HepG2 (cell line): ENCODE results near the gene ZKSCAN1. TPM values are rescaled to one million over a fixed set of nuclear protein-coding genes. Genes with fewer than 3 reads are reported as not detected.

ENCODE experiments used
- BORCS8-MEF2B ChIP-seq: sonication (generic); formaldehyde crosslinking; IDR thresholded peaks from 2 replicates; pipeline ENCODE4 v1.8.0; 2022; ENCODE audit warnings: mild to moderate bottlenecking, missing genetic modification reagents
- KDM5B ChIP-seq: sonication (generic); formaldehyde crosslinking; IDR thresholded peaks from 2 replicates; pipeline ENCODE4 v1.4.0; 2020; ENCODE audit warnings: missing genetic modification reagents, mild to moderate bottlenecking, borderline replicate concordance
- MAF1 ChIP-seq: sonication (generic); formaldehyde crosslinking; IDR thresholded peaks from 2 replicates; pipeline ENCODE4 v1.5.0; 2020; ENCODE audit warnings: missing genetic modification reagents, borderline replicate concordance
- RBAK ChIP-seq: sonication (generic); formaldehyde crosslinking; IDR thresholded peaks from 2 replicates; pipeline ENCODE4 v1.5.1; 2020; ENCODE audit warnings: mild to moderate bottlenecking, missing genetic modification reagents
- RELA ChIP-seq: sonication (generic); formaldehyde crosslinking; IDR thresholded peaks from 2 replicates; pipeline ENCODE4 v1.4.0; 2020; ENCODE audit warnings: missing genetic modification reagents
- TEAD3 ChIP-seq: optimal IDR thresholded peaks from 2 replicates; pipeline ENCODE3; 2016; ENCODE audit warnings: borderline replicate concordance
- ZFP62 ChIP-seq: sonication (generic); formaldehyde crosslinking; IDR thresholded peaks from 2 replicates; pipeline ENCODE4 v1.4.0; 2020; ENCODE audit warnings: missing genetic modification reagents
- ZNF143 ChIP-seq: sonication (generic); formaldehyde crosslinking; IDR thresholded peaks from 2 replicates; pipeline ENCODE4 v1.4.0; 2020; ENCODE audit warnings: missing genetic modification reagents
- ZNF30 ChIP-seq: sonication (generic); formaldehyde crosslinking; IDR thresholded peaks from 2 replicates; pipeline ENCODE4 v1.5.0; 2020; ENCODE audit warnings: mild to moderate bottlenecking, missing genetic modification reagents
- ZNF318 ChIP-seq: sonication (generic); formaldehyde crosslinking; IDR thresholded peaks from 2 replicates; pipeline ENCODE4 v1.4.0; 2020; ENCODE audit warnings: mild to moderate bottlenecking, missing genetic modification reagents
- ZNF639 ChIP-seq: conservative IDR thresholded peaks from 2 replicates; pipeline ENCODE4 v1.6.1; 2018; ENCODE audit warnings: missing genetic modification reagents
- polyA plus RNA-seq, 8 experiments: library from polyadenylated mRNA; depleted of rRNA in 3 of 8; stranded (reverse) in 7 of 8; unstranded in 1 of 8; fragments of >200 nt; fragmentation: Illumina TruSeq in 4 of 8; extraction: Trizol in 4 of 8; gene quantifications; 2 replicates each; pipeline versions ENCODE4 v1.2.1 to v1.2.3, GENCODE V29; 2011 to 2016; ENCODE audit warnings: low read depth in 4 of 8, missing spikeins in 1 of 8, mixed read lengths in 1 of 8; ENCODE audit not compliant: insufficient read depth in 1 of 8
- total RNA-seq, 5 experiments: library from RNA; depleted of rRNA; stranded (reverse); fragments of >200 nt; fragmentation: Illumina TruSeq; extraction: Trizol; gene quantifications; 2 replicates each; pipeline ENCODE4 v1.2.3, GENCODE V29; 2016; ENCODE audit warnings: low read depth in 1 of 5
- TF ChIP-seq, protein P1 (sequence below): sonication (generic); formaldehyde crosslinking; IDR thresholded peaks from 2 replicates; pipeline ENCODE4 v1.4.0; 2020; ENCODE audit warnings: missing genetic modification reagents, borderline replicate concordance
- TF ChIP-seq, protein P2 (sequence below): sonication (generic); formaldehyde crosslinking; IDR thresholded peaks from 2 replicates; pipeline ENCODE4 v1.4.0; 2020; ENCODE audit warnings: missing genetic modification reagents, mild to moderate bottlenecking, borderline replicate concordance

The ZKSCAN1 gene
- total and polyA plus RNA-seq, 2 of the 13 experiments (the other 11 are each of a cell fraction or from before 2014, with no cell fraction given) = 46.4 to 60.6 TPM

DNA sequence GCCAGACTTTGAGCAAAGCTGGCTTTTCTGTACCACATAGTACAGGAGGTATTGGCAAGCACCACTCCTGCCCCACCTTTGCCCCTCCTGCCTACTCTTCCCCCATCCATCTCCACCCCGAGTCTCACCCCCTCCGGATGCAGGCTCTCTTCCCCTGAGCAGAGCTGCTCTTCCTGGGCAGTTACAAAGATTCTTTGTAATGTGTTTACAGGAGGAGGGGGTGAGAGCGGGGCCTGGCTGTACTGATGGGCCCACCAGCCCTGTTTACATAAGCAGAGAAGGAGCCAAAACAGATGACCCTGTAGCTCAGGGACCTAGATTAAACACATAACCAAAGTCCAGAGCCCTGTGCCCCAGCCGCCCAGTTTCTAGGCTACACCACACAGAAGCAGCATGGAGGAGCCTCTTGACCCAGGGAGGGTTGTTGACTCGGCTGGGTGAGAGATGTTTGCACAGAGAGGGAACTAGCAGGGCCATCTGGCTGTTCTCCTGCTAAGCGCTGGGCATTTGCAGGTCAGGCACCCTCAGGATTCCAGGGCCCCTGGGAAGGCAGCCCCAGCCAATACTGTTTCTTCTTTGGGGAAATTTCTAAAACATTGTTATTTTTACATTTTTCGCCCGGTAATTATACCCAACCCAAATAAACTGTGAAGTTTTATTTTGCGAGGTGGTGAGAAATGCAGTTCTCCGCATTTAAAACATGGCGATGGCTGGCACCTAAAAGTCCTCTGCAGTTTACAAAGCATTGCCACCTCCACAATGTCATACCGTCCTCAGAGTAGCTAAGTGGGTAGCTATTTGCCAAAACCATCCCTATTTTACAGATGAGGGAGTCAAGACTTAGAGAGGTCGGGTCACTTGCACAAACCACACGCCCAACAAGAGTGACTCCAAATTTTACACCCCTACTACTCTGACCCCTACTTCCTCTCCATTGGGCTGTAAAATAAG lies 11.4 kb upstream of the ZKSCAN1 start (continued):
- TF ChIP-seq ZNF318 (CRISPR knock-in tag) (peak; percentile 80), KDM5B (CRISPR knock-in tag) (peak; percentile 61; the same call in 1 of the 2 replicates), BORCS8-MEF2B (peak; percentile 82), RELA (CRISPR knock-in tag) (no peak; the same call in 1 of the 2 replicates), ZFP62 (CRISPR knock-in tag) (no peak), MAF1 (CRISPR knock-in tag) (no peak), TEAD3 (CRISPR knock-in tag) (peak; percentile 49), ZNF639 (CRISPR knock-in tag) (no peak; the same call in 1 of the 2 replicates), ZNF143 (CRISPR knock-in tag) (peak; percentile 46; the same call in 1 of the 2 replicates), RBAK (CRISPR knock-in tag) (no peak), ZNF30 (no peak)
- TF ChIP-seq, protein P1, sequence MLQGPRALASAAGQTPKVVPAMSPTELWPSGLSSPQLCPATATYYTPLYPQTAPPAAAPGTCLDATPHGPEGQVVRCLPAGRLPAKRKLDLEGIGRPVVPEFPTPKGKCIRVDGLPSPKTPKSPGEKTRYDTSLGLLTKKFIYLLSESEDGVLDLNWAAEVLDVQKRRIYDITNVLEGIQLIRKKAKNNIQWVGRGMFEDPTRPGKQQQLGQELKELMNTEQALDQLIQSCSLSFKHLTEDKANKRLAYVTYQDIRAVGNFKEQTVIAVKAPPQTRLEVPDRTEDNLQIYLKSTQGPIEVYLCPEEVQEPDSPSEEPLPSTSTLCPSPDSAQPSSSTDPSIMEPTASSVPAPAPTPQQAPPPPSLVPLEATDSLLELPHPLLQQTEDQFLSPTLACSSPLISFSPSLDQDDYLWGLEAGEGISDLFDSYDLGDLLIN (CRISPR knock-in tag) = no peak
- TF ChIP-seq, protein P2, sequence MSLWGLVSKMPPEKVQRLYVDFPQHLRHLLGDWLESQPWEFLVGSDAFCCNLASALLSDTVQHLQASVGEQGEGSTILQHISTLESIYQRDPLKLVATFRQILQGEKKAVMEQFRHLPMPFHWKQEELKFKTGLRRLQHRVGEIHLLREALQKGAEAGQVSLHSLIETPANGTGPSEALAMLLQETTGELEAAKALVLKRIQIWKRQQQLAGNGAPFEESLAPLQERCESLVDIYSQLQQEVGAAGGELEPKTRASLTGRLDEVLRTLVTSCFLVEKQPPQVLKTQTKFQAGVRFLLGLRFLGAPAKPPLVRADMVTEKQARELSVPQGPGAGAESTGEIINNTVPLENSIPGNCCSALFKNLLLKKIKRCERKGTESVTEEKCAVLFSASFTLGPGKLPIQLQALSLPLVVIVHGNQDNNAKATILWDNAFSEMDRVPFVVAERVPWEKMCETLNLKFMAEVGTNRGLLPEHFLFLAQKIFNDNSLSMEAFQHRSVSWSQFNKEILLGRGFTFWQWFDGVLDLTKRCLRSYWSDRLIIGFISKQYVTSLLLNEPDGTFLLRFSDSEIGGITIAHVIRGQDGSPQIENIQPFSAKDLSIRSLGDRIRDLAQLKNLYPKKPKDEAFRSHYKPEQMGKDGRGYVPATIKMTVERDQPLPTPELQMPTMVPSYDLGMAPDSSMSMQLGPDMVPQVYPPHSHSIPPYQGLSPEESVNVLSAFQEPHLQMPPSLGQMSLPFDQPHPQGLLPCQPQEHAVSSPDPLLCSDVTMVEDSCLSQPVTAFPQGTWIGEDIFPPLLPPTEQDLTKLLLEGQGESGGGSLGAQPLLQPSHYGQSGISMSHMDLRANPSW = peak; percentile 99; the same call in 1 of the 2 replicates
